ENCODE data around the gene SLC7A6OS. TPM values are rescaled to one million over a fixed set of nuclear protein-coding genes. Genes with fewer than 3 reads are reported as not detected.

Gene SLC7A6OS
- total and polyA plus RNA-seq, 2 experiments from 2014 or later: 8.8 to 18.9 TPM

GRCh38 chr16:68250951-68251350 is 59.8 kb downstream of the SLC7A6OS start:
- Histone ChIP-seq H3K4me1 (ENCODE audit: insufficient read depth) (peaks cover 3% of the 10 kb centered on the region), H4K20me1 (ENCODE audit: insufficient read depth, poor library complexity, severe bottlenecking) (no peaks in the 10 kb centered on the region), H3K9me3 (ENCODE audit: low read depth) (no peaks in the 10 kb centered on the region), H3K27ac (no peak overlapping the region), H3K27me3 (no peaks in the 10 kb centered on the region), H2AFZ (no peak overlapping the region), H3K9me2 (replicated peaks; ENCODE audit: insufficient read depth) (no peaks in the 10 kb centered on the region), H3K79me2 (peaks cover 4% of the 10 kb centered on the region), H3K4me2 (no peak overlapping the region), H3K4me3 (no peak overlapping the region), H3K36me3 (replicated peaks; ENCODE audit: insufficient read depth, low read depth) (no peaks in the 10 kb centered on the region)
- WGBS (ENCODE audit: low lambda C conversion rate, missing lambda C conversion rate): 93% methylated on average over 6 of the region's 6 CpGs
- no peak for TF ChIP-seq EZH2 (IDR thresholded peaks at IDR 0.05; ENCODE audit: borderline replicate concordance)
- no peak for TF ChIP-seq EZH2phosphoT487 (IDR thresholded peaks at IDR 0.05; ENCODE audit: low read depth, severe bottlenecking, unreplicated experiment)
- TF ChIP-seq, protein P1, sequence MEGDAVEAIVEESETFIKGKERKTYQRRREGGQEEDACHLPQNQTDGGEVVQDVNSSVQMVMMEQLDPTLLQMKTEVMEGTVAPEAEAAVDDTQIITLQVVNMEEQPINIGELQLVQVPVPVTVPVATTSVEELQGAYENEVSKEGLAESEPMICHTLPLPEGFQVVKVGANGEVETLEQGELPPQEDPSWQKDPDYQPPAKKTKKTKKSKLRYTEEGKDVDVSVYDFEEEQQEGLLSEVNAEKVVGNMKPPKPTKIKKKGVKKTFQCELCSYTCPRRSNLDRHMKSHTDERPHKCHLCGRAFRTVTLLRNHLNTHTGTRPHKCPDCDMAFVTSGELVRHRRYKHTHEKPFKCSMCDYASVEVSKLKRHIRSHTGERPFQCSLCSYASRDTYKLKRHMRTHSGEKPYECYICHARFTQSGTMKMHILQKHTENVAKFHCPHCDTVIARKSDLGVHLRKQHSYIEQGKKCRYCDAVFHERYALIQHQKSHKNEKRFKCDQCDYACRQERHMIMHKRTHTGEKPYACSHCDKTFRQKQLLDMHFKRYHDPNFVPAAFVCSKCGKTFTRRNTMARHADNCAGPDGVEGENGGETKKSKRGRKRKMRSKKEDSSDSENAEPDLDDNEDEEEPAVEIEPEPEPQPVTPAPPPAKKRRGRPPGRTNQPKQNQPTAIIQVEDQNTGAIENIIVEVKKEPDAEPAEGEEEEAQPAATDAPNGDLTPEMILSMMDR (IDR thresholded peaks at IDR 0.05; ENCODE audit: poor library complexity): no peak
- no peak for DNase-seq (ENCODE audit: low spot score)

GRCh38 chr16:68249371-68249770 is 61.4 kb downstream of the SLC7A6OS start:
- H2AFZ ChIP-seq: no peak overlapping the region
- 97% methylated on average over 4 of the region's 4 CpGs for WGBS (ENCODE audit: low lambda C conversion rate, missing lambda C conversion rate)
- no peak overlapping the region for H3K4me2 ChIP-seq
- TF ChIP-seq EZH2 (IDR thresholded peaks at IDR 0.05; ENCODE audit: borderline replicate concordance) (no peak), EZH2phosphoT487 (IDR thresholded peaks at IDR 0.05; ENCODE audit: low read depth, severe bottlenecking, unreplicated experiment) (no peak)
- TF ChIP-seq, protein P1 (IDR thresholded peaks at IDR 0.05; ENCODE audit: poor library complexity): no peak
- no peaks in the 10 kb centered on the region for H3K36me3 ChIP-seq (replicated peaks; ENCODE audit: insufficient read depth, low read depth)
- H3K4me1 ChIP-seq (ENCODE audit: insufficient read depth): peaks cover 7% of the 10 kb centered on the region
- no peaks in the 10 kb centered on the region for H3K9me2 ChIP-seq (replicated peaks; ENCODE audit: insufficient read depth)
- no peaks in the 10 kb centered on the region for H3K27me3 ChIP-seq
- peaks cover 9% of the 10 kb centered on the region for H3K79me2 ChIP-seq
- no peaks in the 10 kb centered on the region for H4K20me1 ChIP-seq (ENCODE audit: insufficient read depth, poor library complexity, severe bottlenecking)
- H3K4me3 ChIP-seq: no peak overlapping the region
- no peak overlapping the region for H3K27ac ChIP-seq
- H3K9me3 ChIP-seq (ENCODE audit: low read depth): no peaks in the 10 kb centered on the region
- no peak for DNase-seq (ENCODE audit: low spot score)

Small RNA genes within 50 kb of the gene (small RNA-seq; reads per million reads assigned to genes)
- gene RNU4-30P (not detected), gene RNU6-1262P (not detected)

Other genes starting within 250 kb of the SLC7A6OS start
- 33.3 and 35.9 TPM in 2 replicates for gene NFATC3, start 225.6 kb downstream of the SLC7A6OS start, total RNA-seq
- gene NFATC3, start 225.6 kb downstream of the SLC7A6OS start, polyA plus RNA-seq: 13.1 and 15.1 TPM in 2 replicates
- 39.5 and 45.6 TPM in 2 replicates for gene ESRP2, start 74.8 kb downstream of the SLC7A6OS start, total RNA-seq
- gene ESRP2, start 74.8 kb downstream of the SLC7A6OS start, polyA plus RNA-seq: 45.6 and 52.4 TPM in 2 replicates
- gene PLA2G15, start 65.6 kb downstream of the SLC7A6OS start, total RNA-seq: 24.2 and 34.8 TPM in 2 replicates
- 31.7 and 34.2 TPM in 2 replicates for gene PLA2G15, start 65.6 kb downstream of the SLC7A6OS start, polyA plus RNA-seq
- gene SLC7A6, start 46.4 kb downstream of the SLC7A6OS start, total RNA-seq: 23.4 and 29.7 TPM in 2 replicates
- gene SLC7A6, start 46.4 kb downstream of the SLC7A6OS start, polyA plus RNA-seq: 20.5 and 23.1 TPM in 2 replicates
- 41.1 and 41.9 TPM in 2 replicates for gene PRMT7, start 73 bp upstream of the SLC7A6OS start, total RNA-seq
- 31.0 and 43.6 TPM in 2 replicates for gene PRMT7, start 73 bp upstream of the SLC7A6OS start, polyA plus RNA-seq
- 6.3 and 8.4 TPM in 2 replicates for gene SMPD3, start 137.6 kb upstream of the SLC7A6OS start, total RNA-seq
- 5.7 and 9.5 TPM in 2 replicates for gene SMPD3, start 137.6 kb upstream of the SLC7A6OS start, polyA plus RNA-seq
- 13.4 and 18.6 TPM in 2 replicates for gene ZFP90, start 228.3 kb upstream of the SLC7A6OS start, total RNA-seq
- 10.9 and 14.8 TPM in 2 replicates for gene ZFP90, start 228.3 kb upstream of the SLC7A6OS start, polyA plus RNA-seq